ENCODE measurements around the gene SSTR3. TPM values are rescaled to one million over a fixed set of nuclear protein-coding genes. Genes with fewer than 3 reads are reported as not detected.

The SSTR3 gene
- polyA plus RNA-seq, 1 donor from 2014 or later: not detected

- Histone ChIP-seq H4K20me1 (ENCODE audit: insufficient read depth) (no peaks in the 10 kb centered on the region), H3K4me3 (ENCODE audit: low read length) (no peak overlapping the region), H2AFZ (ENCODE audit: low read depth, low read length) (no peak overlapping the region), H3K27ac (ENCODE audit: low read length) (no peak overlapping the region), H3K27me3 (ENCODE audit: insufficient read depth, low read depth, low read length) (no peaks in the 10 kb centered on the region), H3K79me2 (replicated peaks; ENCODE audit: insufficient read depth, low read length) (no peaks in the 10 kb centered on the region), H3K9me3 (ENCODE audit: low read length) (no peaks in the 10 kb centered on the region), H3K9me2 (ENCODE audit: insufficient read depth, low read length) (no peaks in the 10 kb centered on the region), H3K9ac (ENCODE audit: low read length) (no peak overlapping the region), H3F3A (ENCODE audit: insufficient read depth, low read length, poor library complexity, severe bottlenecking) (no peaks in the 10 kb centered on the region), H3K36me3 (ENCODE audit: insufficient read depth, low read length) (no peaks in the 10 kb centered on the region), H3K4me2 (ENCODE audit: low read length) (no peak overlapping the region)
- TF ChIP-seq SMC3 (conservative IDR thresholded peaks at IDR 0.05; ENCODE audit: poor library complexity) (no peak), TAF1 (IDR thresholded peaks at IDR 0.05; ENCODE audit: low read depth) (no peak), EZH2 (IDR thresholded peaks at IDR 0.05; ENCODE audit: borderline replicate concordance, insufficient read depth, low read length, poor library complexity, severe bottlenecking) (no peak), CTCF (IDR thresholded peaks at IDR 0.05; ENCODE audit: poor library complexity, severe bottlenecking) (no peak), REST (IDR thresholded peaks at IDR 0.05; ENCODE audit: borderline replicate concordance) (no peak), POLR2AphosphoS5 (IDR thresholded peaks at IDR 0.05) (no peak), MXI1 (conservative IDR thresholded peaks at IDR 0.05; ENCODE audit: poor library complexity, severe bottlenecking) (no peak), RAD21 (conservative IDR thresholded peaks at IDR 0.05) (no peak), EP300 (conservative IDR thresholded peaks at IDR 0.05; ENCODE audit: poor library complexity, severe bottlenecking) (no peak)
Measured at GRCh38 chr22:37169947-37170688, 42.2 kb downstream of the SSTR3 start.

GRCh38 chr22:37169406-37169805, 42.9 kb downstream of the SSTR3 start:
- Histone ChIP-seq H4K20me1 (ENCODE audit: insufficient read depth) (no peaks in the 10 kb centered on the region), H2AFZ (ENCODE audit: low read depth, low read length) (no peak overlapping the region), H3K36me3 (ENCODE audit: insufficient read depth, low read length) (no peaks in the 10 kb centered on the region), H3K9me3 (ENCODE audit: low read length) (no peaks in the 10 kb centered on the region), H3K27me3 (ENCODE audit: insufficient read depth, low read depth, low read length) (no peaks in the 10 kb centered on the region), H3K9ac (ENCODE audit: low read length) (no peak overlapping the region), H3K9me2 (ENCODE audit: insufficient read depth, low read length) (no peaks in the 10 kb centered on the region), H3K4me3 (ENCODE audit: low read length) (no peak overlapping the region), H3K4me2 (ENCODE audit: low read length) (no peak overlapping the region), H3F3A (ENCODE audit: insufficient read depth, low read length, poor library complexity, severe bottlenecking) (no peaks in the 10 kb centered on the region), H3K27ac (ENCODE audit: low read length) (no peak overlapping the region), H3K79me2 (replicated peaks; ENCODE audit: insufficient read depth, low read length) (no peaks in the 10 kb centered on the region)
- TF ChIP-seq MXI1 (conservative IDR thresholded peaks at IDR 0.05; ENCODE audit: poor library complexity, severe bottlenecking) (no peak), EP300 (conservative IDR thresholded peaks at IDR 0.05; ENCODE audit: poor library complexity, severe bottlenecking) (no peak), SMC3 (conservative IDR thresholded peaks at IDR 0.05; ENCODE audit: poor library complexity) (no peak), EZH2 (IDR thresholded peaks at IDR 0.05; ENCODE audit: borderline replicate concordance, insufficient read depth, low read length, poor library complexity, severe bottlenecking) (no peak), POLR2AphosphoS5 (IDR thresholded peaks at IDR 0.05) (no peak), TAF1 (IDR thresholded peaks at IDR 0.05; ENCODE audit: low read depth) (no peak), RAD21 (conservative IDR thresholded peaks at IDR 0.05) (no peak), CTCF (IDR thresholded peaks at IDR 0.05; ENCODE audit: poor library complexity, severe bottlenecking) (no peak), REST (IDR thresholded peaks at IDR 0.05; ENCODE audit: borderline replicate concordance) (no peak)

Measured in neural cell (in vitro differentiated cells).